HUES64 (cell line): ENCODE results near the gene LY6G6F.
A peak's percentile ranks its signal among the peaks of the same experiment; 100 is the strongest.

ENCODE experiments used
- H3K27ac ChIP-seq: 2 replicates; pipeline ENCODE4 v1.7.0; 2013; ENCODE audit warnings: low read depth, low read length, inconsistent platforms
- H3K27me3 ChIP-seq: 2 replicates; pipeline ENCODE4 v1.6.1; 2013; ENCODE audit warnings: mild to moderate bottlenecking, low read length; ENCODE audit not compliant: insufficient read depth
- H3K36me3 ChIP-seq: 2 replicates; pipeline ENCODE4 v1.6.1; 2013; ENCODE audit warnings: mild to moderate bottlenecking, low read length; ENCODE audit not compliant: insufficient read depth
- H3K4me1 ChIP-seq: 2 replicates; pipeline ENCODE4 v1.6.1; 2013; ENCODE audit warnings: mild to moderate bottlenecking, low read length, moderate library complexity; ENCODE audit not compliant: insufficient read depth
- H3K4me3 ChIP-seq: 2 replicates; pipeline ENCODE4 v1.5.1; 2013; ENCODE audit warnings: mild to moderate bottlenecking, low read length, moderate library complexity
- H3K9ac ChIP-seq: 2 replicates; pipeline ENCODE4 v1.6.1; 2013; ENCODE audit warnings: mild to moderate bottlenecking, low read depth, low read length
- H3K9me3 ChIP-seq: 2 replicates; pipeline ENCODE4 v1.6.1; 2013; ENCODE audit warnings: low read depth, low read length; ENCODE audit not compliant: insufficient read depth
- WGBS: fragments of 150-250, 120-280 bp; methylation state at CpG from one replicate; pipeline ENCODE4 v1.1.7; 2013; ENCODE audit warnings: missing lambda C conversion rate; 5-methylcytosine and 5-hydroxymethylcytosine counted together

The LY6G6F gene

GRCh38 chr6:31663961-31664789 is 42.5 kb upstream of the LY6G6F start:
- Histone ChIP-seq H3K9ac (peak overlapping the region; percentile 96), H3K36me3 (peaks cover 49% of the 10 kb centered on the region), H3K27me3 (no peaks in the 10 kb centered on the region), H3K9me3 (no peaks in the 10 kb centered on the region), H3K4me3 (peak overlapping the region; percentile 96), H3K27ac (peak overlapping the region; percentile 99), H3K4me1 (peaks cover 19% of the 10 kb centered on the region)
- WGBS, result 43% methylated on average over 17 of the region's 17 CpGs

GRCh38 chr6:31664790-31665500 is 41.7 kb upstream of the LY6G6F start, which contains the start of gene GPANK1:
GPANK1 (minus strand) TSS chr6:31664997; CDS start chr6:31664478, 519 bp downstream.
- Histone ChIP-seq H3K27ac (peak within 1 kb of the TSS; percentile 99), H3K9me3 (no peaks in the 10 kb centered on the region), H3K36me3 (peaks cover 57% of the 10 kb centered on the region), H3K4me1 (peaks cover 16% of the 10 kb centered on the region), H3K27me3 (no peaks in the 10 kb centered on the region), H3K9ac (peak within 1 kb of the TSS; percentile 96), H3K4me3 (peak within 1 kb of the TSS; percentile 96)
- WGBS, result under 1% methylated on average over 38 of the region's 39 CpGs

DNA sequence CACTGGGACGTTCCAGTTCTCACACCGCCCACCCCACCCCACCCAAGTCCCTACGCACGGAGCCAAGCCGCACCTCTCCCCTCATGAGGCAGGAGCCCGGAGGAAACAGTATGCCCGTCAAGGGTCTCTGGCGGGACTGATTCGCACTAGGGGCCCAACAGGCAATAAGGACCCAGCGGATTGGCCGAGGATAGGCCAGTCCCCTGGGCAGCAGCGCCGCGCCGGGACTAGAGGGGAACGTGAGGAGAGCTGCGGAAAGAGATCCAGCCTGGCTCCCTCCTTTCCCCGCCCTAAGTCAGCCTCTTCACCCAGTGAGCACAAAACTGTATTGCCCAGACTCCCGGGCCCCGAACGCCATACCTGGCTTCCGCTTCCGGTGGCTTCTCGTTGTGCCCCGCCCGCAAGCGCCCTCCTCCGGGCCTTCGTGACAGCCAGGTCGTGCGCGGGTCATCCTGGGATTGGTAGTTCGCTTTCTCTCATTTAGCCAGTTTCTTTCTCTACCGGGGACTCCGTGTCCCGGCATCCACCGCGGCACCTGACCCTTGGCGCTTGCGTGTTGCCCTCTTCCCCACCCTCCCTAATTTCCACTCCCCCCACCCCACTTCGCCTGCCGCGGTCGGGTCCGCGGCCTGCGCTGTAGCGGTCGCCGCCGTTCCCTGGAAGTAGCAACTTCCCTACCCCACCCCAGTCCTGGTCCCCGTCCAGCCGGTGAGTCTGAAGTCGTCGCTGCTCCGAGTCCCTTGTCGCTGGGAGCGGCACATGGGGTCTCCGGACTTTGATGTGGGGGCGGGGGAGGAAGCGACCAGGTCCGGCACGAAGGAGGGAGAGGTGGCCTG is 40.9 kb upstream of the LY6G6F start, which contains the start of gene CSNK2B:
Gene CSNK2B (plus strand): TSS at position 580 of the 836 bp plus-strand sequence. CDS start 752 bp downstream, outside the sequence.
- Histone ChIP-seq H3K27ac (peak within 1 kb of the TSS; percentile 99), H3K27me3 (no peaks in the 10 kb centered on the region), H3K9me3 (no peaks in the 10 kb centered on the region), H3K36me3 (peaks cover 65% of the 10 kb centered on the region), H3K4me1 (peaks cover 16% of the 10 kb centered on the region), H3K4me3 (peak within 1 kb of the TSS; percentile 96), H3K9ac (peak within 1 kb of the TSS; percentile 96)
- under 1% methylated on average over 63 of the region's 63 CpGs for WGBS

DNA sequence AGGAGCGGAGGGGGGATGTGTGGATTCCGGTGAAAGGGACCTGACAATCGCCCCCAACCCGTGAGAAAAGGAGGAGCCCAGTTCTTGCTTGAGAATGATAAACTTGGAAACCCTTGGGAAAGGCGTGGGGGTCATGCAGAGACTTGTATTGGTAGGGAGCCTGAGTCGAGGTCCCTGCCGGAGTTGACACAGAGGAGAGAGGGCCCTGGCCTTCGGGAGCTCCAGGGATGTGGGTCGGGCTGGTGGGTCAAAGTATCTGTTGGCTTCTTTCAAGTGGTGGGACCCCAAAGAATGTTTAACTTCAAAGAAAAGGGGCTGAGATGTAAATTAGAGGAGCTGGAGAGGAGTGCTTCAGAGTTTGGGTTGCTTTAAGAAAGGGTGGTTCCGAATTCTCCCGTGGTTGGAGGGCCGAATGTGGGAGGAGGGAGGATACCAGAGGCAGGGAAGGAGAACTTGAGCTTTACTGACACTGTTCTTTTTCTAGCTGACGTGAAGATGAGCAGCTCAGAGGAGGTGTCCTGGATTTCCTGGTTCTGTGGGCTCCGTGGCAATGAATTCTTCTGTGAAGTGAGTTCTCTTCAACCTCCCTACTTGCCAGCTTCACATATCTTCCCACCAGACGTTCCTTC is 40.2 kb upstream of the LY6G6F start:
- peaks cover 72% of the 10 kb centered on the region for H3K36me3 ChIP-seq
- no peaks in the 10 kb centered on the region for H3K9me3 ChIP-seq
- H3K27me3 ChIP-seq, result no peaks in the 10 kb centered on the region
- WGBS, result 12% methylated on average over 15 of the region's 15 CpGs
- peak overlapping the region; percentile 96 for H3K4me3 ChIP-seq
- peaks cover 12% of the 10 kb centered on the region for H3K4me1 ChIP-seq
- H3K9ac ChIP-seq, result peak overlapping the region; percentile 87
- peak overlapping the region; percentile 82 for H3K27ac ChIP-seq

- Histone ChIP-seq H3K27me3 (no peaks in the 10 kb centered on the region), H3K27ac (no peak within 1 kb of the TSS), H3K36me3 (peaks cover 64% of the 10 kb centered on the region), H3K4me3 (no peak within 1 kb of the TSS), H3K9me3 (no peaks in the 10 kb centered on the region), H3K9ac (no peak within 1 kb of the TSS), H3K4me1 (no peaks in the 10 kb centered on the region)
- 89% methylated on average over 8 of the region's 8 CpGs for WGBS
Observed at GRCh38 chr6:31669676-31670075, 37.0 kb upstream of the LY6G6F start, which contains the start of gene LY6G5B. LY6G5B (plus strand) TSS chr6:31669976; CDS start chr6:31670951, 975 bp downstream.

DNA sequence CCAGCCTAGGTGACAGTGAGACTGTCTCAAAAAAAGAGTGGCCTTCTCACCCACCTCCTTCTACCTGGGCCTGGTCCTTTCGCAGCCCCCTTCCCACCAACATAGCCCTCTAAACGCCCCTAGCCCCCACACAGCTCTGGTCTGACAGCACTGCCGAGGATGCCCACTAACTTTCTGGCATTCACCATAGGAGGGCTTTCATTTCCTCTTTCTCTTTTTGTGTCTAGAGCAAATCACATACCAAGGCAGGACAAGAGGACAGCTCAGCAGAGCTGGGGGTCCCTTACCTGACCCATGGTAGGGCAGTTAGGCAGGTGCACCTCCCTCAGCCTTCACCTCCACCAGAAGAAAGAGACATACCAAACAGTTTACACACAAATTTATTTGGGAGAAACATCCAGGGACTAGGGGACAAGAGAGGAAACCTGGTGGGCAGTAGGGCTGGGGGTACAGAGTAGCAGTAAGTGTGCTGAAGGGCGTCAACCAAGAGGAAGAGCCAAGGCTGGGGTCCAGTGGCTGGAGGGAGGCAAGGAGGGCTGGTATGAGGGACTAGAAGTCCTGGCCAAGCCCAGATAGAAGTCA is 30.3 kb upstream of the LY6G6F start:
- Histone ChIP-seq H3K36me3 (peaks cover 18% of the 10 kb centered on the region), H3K27me3 (peaks cover 6% of the 10 kb centered on the region), H3K4me1 (no peaks in the 10 kb centered on the region), H3K9ac (no peak overlapping the region), H3K4me3 (no peak overlapping the region), H3K27ac (no peak overlapping the region), H3K9me3 (no peaks in the 10 kb centered on the region)
- WGBS, result 81% methylated on average over 4 of the region's 4 CpGs

DNA sequence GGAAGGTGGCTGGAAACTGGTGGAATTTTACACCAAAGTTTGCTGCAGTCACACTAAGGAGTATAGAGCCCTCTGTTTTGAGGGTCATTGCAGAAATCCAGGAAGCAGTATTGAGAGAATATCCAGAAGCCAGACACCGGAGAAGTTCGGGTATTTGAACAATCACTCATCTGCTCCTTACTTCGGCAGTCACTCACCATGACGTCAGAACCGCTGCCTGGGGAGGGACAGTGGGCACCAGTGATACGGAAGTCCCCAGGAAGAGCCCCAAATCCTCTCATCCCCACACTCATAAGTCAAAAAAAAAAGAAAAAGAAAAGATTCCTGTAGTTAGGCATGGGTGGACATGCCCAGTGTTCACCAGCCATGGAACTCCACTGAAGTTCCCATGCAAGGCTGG is 29.8 kb upstream of the LY6G6F start:
- 78% methylated on average over 5 of the region's 6 CpGs for WGBS
- Histone ChIP-seq H3K9me3 (no peaks in the 10 kb centered on the region), H3K36me3 (peaks cover 14% of the 10 kb centered on the region), H3K27ac (no peak overlapping the region), H3K4me1 (no peaks in the 10 kb centered on the region), H3K4me3 (no peak overlapping the region), H3K27me3 (peaks cover 11% of the 10 kb centered on the region), H3K9ac (no peak overlapping the region)

DNA sequence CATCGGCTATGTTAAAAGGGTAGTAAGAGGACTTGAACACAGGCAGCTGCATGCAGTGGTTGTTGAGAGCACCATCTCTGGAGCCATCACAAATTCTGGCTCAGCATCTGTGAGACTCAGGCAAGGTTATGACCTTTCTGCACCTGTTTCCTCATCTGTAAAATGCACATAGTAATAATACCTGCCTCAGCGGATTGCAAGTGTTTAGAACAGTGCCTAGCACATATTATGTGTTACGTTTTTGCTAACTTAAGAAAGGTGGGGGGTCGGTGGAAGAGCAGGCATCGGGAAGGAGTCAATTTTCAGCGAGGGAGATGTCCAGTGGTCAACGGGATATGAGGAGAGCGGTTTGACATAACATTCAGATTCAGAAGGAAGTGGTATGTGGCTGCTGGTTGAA is 28.7 kb upstream of the LY6G6F start:
- Histone ChIP-seq H3K4me3 (no peak overlapping the region), H3K9me3 (no peaks in the 10 kb centered on the region), H3K4me1 (no peaks in the 10 kb centered on the region), H3K27ac (no peak overlapping the region), H3K36me3 (peaks cover 6% of the 10 kb centered on the region), H3K9ac (no peak overlapping the region), H3K27me3 (peaks cover 20% of the 10 kb centered on the region)
- 81% methylated on average over 8 of the region's 8 CpGs for WGBS

GRCh38 chr6:31680226-31681134 is 26.2 kb upstream of the LY6G6F start, which contains the start of gene LY6G5C:
LY6G5C (minus strand) TSS chr6:31681067; CDS start chr6:31680373, 694 bp downstream.
- Histone ChIP-seq H3K4me1 (no peaks in the 10 kb centered on the region), H3K9me3 (no peaks in the 10 kb centered on the region), H3K36me3 (no peaks in the 10 kb centered on the region), H3K4me3 (peak within 1 kb of the TSS; percentile 60), H3K27ac (no peak within 1 kb of the TSS), H3K27me3 (peaks cover 20% of the 10 kb centered on the region), H3K9ac (peak within 1 kb of the TSS; percentile 31; the same call in 1 of the 2 replicates)
- 18% methylated on average over 17 of the region's 17 CpGs for WGBS
